A549 (cell line): ENCODE results near the gene SPDL1.
A peak's percentile ranks its signal among the peaks of the same experiment; 100 is the strongest.

Source experiments
- CBX2 ChIP-seq: fragments of 200-600 bp; sonication (generic); IDR thresholded peaks from 2 replicates; pipeline ENCODE4 v1.6.1; 2016; ENCODE audit warnings: low read depth, mild to moderate bottlenecking, borderline replicate concordance
- CEBPB ChIP-seq, 2 experiments: fragments of >200 bp in 1 of 2; sonication (Bioruptor Twin) in 1 of 2; formaldehyde crosslinking in 1 of 2; IDR thresholded peaks; 2 replicates each; pipeline ENCODE4 v1.6.1; 2012 to 2016
- ESRRA ChIP-seq: fragments of 150-350 bp; IDR thresholded peaks from 2 replicates; pipeline ENCODE4 v1.6.1; 2014; ENCODE audit warnings: mild to moderate bottlenecking, low read length, borderline replicate concordance
- HDAC2 ChIP-seq: fragments of 200-600 bp; sonication (generic); IDR thresholded peaks from 2 replicates; pipeline ENCODE4 v1.6.1; 2016
- JUNB ChIP-seq: fragments of >200 bp; sonication (Bioruptor Twin); formaldehyde crosslinking; IDR thresholded peaks from 2 replicates; pipeline ENCODE4 v1.6.1; 2016
- KDM1A ChIP-seq: fragments of 200-600 bp; sonication (generic); IDR thresholded peaks from 2 replicates; pipeline ENCODE4 v1.6.1; 2016; ENCODE audit warnings: low read depth, mild to moderate bottlenecking
- POLR2A ChIP-seq: IDR thresholded peaks from 2 replicates; pipeline ENCODE4 v1.6.1; 2012; ENCODE audit warnings: mild to moderate bottlenecking, low read length
- RFX5 ChIP-seq: fragments of 450-650 bp; IDR thresholded peaks from 2 replicates; pipeline ENCODE4 v1.7.1; 2014; ENCODE audit warnings: antibody characterized with exemption, mild to moderate bottlenecking, moderate library complexity
- ZC3H11A ChIP-seq: fragments of 450-650 bp; IDR thresholded peaks from 2 replicates; pipeline ENCODE4 v1.6.1; 2014; ENCODE audit warnings: antibody characterized with exemption, mild to moderate bottlenecking
- ZSCAN20 ChIP-seq: fragments of 250-450 bp; sonication (Bioruptor Pico); IDR thresholded peaks from 2 replicates; pipeline ENCODE4 v1.8.0; 2022; ENCODE audit warnings: mild to moderate bottlenecking, moderate library complexity
- TF ChIP-seq, protein P1 (sequence below): fragments of >200 bp; sonication (Bioruptor Twin); formaldehyde crosslinking; IDR thresholded peaks from 3 replicates; pipeline ENCODE4 v1.5.1; 2016
- TF ChIP-seq, protein P2 (sequence below): fragments of 250-450 bp; sonication (Bioruptor Pico); IDR thresholded peaks from 2 replicates; pipeline ENCODE4 v1.5.0; 2020; ENCODE audit warnings: low read depth, mild to moderate bottlenecking, moderate library complexity
- TF ChIP-seq, protein P3 (sequence below): fragments of 450-650 bp; IDR thresholded peaks from 2 replicates; pipeline ENCODE4 v1.6.1; 2014; ENCODE audit warnings: antibody characterized with exemption

GRCh38 chr5:169631360-169631759, 47.8 kb downstream of the SPDL1 start:
- TF ChIP-seq JUNB (no peak), ESRRA (no peak), POLR2A (no peak), RFX5 (no peak), CEBPB (IDR thresholded peaks at IDR 0.05) (peak in 1 of 2 experiments; percentile 65; a peak in 3 of 4 replicates), ZSCAN20 (CRISPR knock-in tag) (no peak), HDAC2 (no peak), CBX2 (no peak), ZC3H11A (no peak), KDM1A (no peak)
- TF ChIP-seq, protein P1, sequence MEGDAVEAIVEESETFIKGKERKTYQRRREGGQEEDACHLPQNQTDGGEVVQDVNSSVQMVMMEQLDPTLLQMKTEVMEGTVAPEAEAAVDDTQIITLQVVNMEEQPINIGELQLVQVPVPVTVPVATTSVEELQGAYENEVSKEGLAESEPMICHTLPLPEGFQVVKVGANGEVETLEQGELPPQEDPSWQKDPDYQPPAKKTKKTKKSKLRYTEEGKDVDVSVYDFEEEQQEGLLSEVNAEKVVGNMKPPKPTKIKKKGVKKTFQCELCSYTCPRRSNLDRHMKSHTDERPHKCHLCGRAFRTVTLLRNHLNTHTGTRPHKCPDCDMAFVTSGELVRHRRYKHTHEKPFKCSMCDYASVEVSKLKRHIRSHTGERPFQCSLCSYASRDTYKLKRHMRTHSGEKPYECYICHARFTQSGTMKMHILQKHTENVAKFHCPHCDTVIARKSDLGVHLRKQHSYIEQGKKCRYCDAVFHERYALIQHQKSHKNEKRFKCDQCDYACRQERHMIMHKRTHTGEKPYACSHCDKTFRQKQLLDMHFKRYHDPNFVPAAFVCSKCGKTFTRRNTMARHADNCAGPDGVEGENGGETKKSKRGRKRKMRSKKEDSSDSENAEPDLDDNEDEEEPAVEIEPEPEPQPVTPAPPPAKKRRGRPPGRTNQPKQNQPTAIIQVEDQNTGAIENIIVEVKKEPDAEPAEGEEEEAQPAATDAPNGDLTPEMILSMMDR, result no peak
- TF ChIP-seq, protein P2, sequence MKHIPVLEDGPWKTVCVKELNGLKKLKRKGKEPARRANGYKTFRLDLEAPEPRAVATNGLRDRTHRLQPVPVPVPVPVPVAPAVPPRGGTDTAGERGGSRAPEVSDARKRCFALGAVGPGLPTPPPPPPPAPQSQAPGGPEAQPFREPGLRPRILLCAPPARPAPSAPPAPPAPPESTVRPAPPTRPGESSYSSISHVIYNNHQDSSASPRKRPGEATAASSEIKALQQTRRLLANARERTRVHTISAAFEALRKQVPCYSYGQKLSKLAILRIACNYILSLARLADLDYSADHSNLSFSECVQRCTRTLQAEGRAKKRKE (CRISPR knock-in tag), result no peak
- TF ChIP-seq, protein P3, sequence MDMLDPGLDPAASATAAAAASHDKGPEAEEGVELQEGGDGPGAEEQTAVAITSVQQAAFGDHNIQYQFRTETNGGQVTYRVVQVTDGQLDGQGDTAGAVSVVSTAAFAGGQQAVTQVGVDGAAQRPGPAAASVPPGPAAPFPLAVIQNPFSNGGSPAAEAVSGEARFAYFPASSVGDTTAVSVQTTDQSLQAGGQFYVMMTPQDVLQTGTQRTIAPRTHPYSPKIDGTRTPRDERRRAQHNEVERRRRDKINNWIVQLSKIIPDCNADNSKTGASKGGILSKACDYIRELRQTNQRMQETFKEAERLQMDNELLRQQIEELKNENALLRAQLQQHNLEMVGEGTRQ, result no peak
